Measurements from ENCODE around the gene IQCK. TPM values are rescaled to one million over a fixed set of nuclear protein-coding genes. Genes with fewer than 3 reads are reported as not detected.
A peak's percentile ranks its signal among the peaks of the same experiment; 100 is the strongest.
"Not testable (repeated sequence)": the region's sequence is repeated elsewhere in the genome, so short reads cannot be mapped to it uniquely, and the experiment has no call there.

Gene IQCK
- polyA plus RNA-seq, 4 donors: 1.1 to 12.6 (median 5.1) TPM

- Histone ChIP-seq H3K4me3 (ENCODE audit: low read depth in 1 of 3, low read length in 3 of 3) (no peak overlapping the region), H3K27ac (ENCODE audit: low read depth in 1 of 3, low read length in 2 of 3) (no peak overlapping the region), H3K9me3 (ENCODE audit: control insufficient read depth in 2 of 2, insufficient read depth in 1 of 2, low read depth in 1 of 2, low read length in 1 of 2) (no peaks in the 10 kb centered on the region), H3K36me3 (ENCODE audit: control insufficient read depth in 3 of 3, insufficient read depth in 2 of 3, low read depth in 1 of 3, low read length in 3 of 3) (peaks cover 0 to 6% (median 0%) of the 10 kb centered on the region in 3 donors), H3K27me3 (ENCODE audit: control insufficient read depth in 3 of 3, insufficient read depth in 3 of 3, low read length in 3 of 3) (no peaks in the 10 kb centered on the region), H3K4me1 (ENCODE audit: control insufficient read depth in 3 of 3, insufficient read depth in 2 of 3, low read depth in 1 of 3, low read length in 2 of 3) (peaks cover 0 to 5% (median 0%) of the 10 kb centered on the region in 3 donors)
- FAIRE-seq: no peak
- WGBS, 3 donors: 87 to 93% (median 89%) methylated on average over 6 of the region's 6 CpGs
- DNase-seq: no peak
Observed at GRCh38 chr16:19781226-19781625, 63.2 kb downstream of the IQCK start.

DNA sequence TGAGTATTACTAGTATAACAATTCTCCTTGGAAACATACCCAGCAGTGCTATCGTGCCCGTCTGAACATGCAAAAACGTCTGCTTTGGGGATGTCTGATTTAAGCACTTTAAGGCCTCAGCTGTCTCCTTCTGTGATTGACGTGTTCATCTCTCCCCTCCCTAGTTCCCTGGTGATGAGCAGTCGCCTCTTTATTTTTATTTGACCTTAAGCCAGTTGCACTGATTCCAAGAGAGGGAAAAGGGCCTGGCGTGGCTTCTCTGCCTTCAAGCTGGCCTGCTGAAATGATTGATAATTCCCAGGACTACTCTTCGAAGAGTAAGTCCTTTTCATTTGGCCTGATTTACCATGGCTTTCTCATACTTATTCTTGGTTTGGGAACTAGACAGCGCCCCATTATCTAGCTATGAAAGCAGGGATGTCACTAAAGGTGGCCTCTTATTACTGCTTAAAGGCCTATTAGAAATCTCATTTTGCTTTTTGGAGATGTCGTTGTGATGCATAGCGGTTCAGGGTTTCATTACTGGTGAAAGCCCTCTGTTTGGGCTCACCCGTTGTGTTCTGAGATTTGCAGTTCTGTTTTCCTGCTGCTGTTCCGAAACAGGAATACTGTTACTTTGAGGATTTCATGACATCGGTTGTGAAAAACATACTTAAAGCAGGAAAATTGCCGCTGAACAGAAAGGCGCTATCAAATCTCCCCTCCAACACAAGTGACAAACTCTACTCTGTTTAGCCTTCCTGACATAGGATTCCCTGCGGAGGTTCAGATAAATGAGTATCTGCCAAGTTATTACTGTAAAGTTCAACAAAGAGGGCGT, 65.5 kb downstream of the IQCK start:
- FAIRE-seq: no peak
- DNase-seq: no peak
- 71 to 90% (median 86%) methylated on average over 17 of the region's 17 CpGs for WGBS, 3 donors

GRCh38 chr16:19784183-19784736, 66.2 kb downstream of the IQCK start:
- Histone ChIP-seq H3K9me3 (ENCODE audit: control insufficient read depth in 2 of 2, insufficient read depth in 1 of 2, low read depth in 1 of 2, low read length in 1 of 2) (no peaks in the 10 kb centered on the region), H3K4me1 (ENCODE audit: control insufficient read depth in 3 of 3, insufficient read depth in 2 of 3, low read depth in 1 of 3, low read length in 2 of 3) (peaks cover 0 to 5% (median 0%) of the 10 kb centered on the region in 3 donors), H3K27ac (ENCODE audit: low read depth in 1 of 3, low read length in 2 of 3) (no peak overlapping the region), H3K27me3 (ENCODE audit: control insufficient read depth in 3 of 3, insufficient read depth in 3 of 3, low read length in 3 of 3) (no peaks in the 10 kb centered on the region), H3K36me3 (ENCODE audit: control insufficient read depth in 3 of 3, insufficient read depth in 2 of 3, low read depth in 1 of 3, low read length in 3 of 3) (no peaks in the 10 kb centered on the region), H3K4me3 (ENCODE audit: low read depth in 1 of 3, low read length in 3 of 3) (no peak overlapping the region)
- DNase-seq (no peak), FAIRE-seq (no peak)
- 66 to 95% (median 79%) methylated on average over 3 of the region's 3 CpGs for WGBS, 3 donors

More for the DNA sequence above, 65.5 kb downstream of the IQCK start:
- H3K27me3 ChIP-seq (ENCODE audit: control insufficient read depth in 3 of 3, insufficient read depth in 3 of 3, low read length in 3 of 3): no peaks in the 10 kb centered on the region
- H3K36me3 ChIP-seq (ENCODE audit: control insufficient read depth in 3 of 3, insufficient read depth in 2 of 3, low read depth in 1 of 3, low read length in 3 of 3): no peaks in the 10 kb centered on the region
- H3K9me3 ChIP-seq (ENCODE audit: control insufficient read depth in 2 of 2, insufficient read depth in 1 of 2, low read depth in 1 of 2, low read length in 1 of 2): no peaks in the 10 kb centered on the region
- H3K27ac ChIP-seq (ENCODE audit: low read depth in 1 of 3, low read length in 2 of 3): peak overlapping the region in 1 of 3 donors; percentile 49
- H3K4me1 ChIP-seq (ENCODE audit: control insufficient read depth in 3 of 3, insufficient read depth in 2 of 3, low read depth in 1 of 3, low read length in 2 of 3): peaks cover 0 to 5% (median 0%) of the 10 kb centered on the region in 3 donors
- no peak overlapping the region for H3K4me3 ChIP-seq (ENCODE audit: low read depth in 1 of 3, low read length in 3 of 3)

DNA sequence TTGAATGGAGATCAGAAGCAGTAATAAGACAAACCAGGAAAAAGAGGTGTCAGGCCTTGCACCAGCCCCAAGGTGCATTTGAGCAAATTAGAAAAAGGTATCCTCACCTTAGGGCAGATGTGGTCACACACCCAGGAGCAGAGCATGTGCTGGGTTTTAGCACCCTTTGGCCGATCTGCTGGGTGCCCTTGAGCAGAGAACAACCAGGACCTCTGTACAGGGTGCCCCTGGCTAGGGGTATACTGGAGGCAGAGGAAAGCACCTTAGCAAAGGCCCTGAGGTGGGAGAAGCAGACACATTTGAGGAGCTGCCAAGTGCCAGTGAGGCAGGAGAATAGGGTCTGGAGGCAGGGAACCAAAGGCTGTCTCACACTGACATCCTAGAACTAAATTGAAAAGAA, 67.0 kb downstream of the IQCK start:
- Histone ChIP-seq H3K9me3 (ENCODE audit: control insufficient read depth in 2 of 2, insufficient read depth in 1 of 2, low read depth in 1 of 2, low read length in 1 of 2) (no peaks in the 10 kb centered on the region), H3K4me1 (ENCODE audit: control insufficient read depth in 3 of 3, insufficient read depth in 2 of 3, low read depth in 1 of 3, low read length in 2 of 3) (peaks cover 0 to 5% (median 0%) of the 10 kb centered on the region in 3 donors), H3K27ac (ENCODE audit: low read depth in 1 of 3, low read length in 2 of 3) (no peak overlapping the region), H3K27me3 (ENCODE audit: control insufficient read depth in 3 of 3, insufficient read depth in 3 of 3, low read length in 3 of 3) (no peaks in the 10 kb centered on the region), H3K36me3 (ENCODE audit: control insufficient read depth in 3 of 3, insufficient read depth in 2 of 3, low read depth in 1 of 3, low read length in 3 of 3) (no peaks in the 10 kb centered on the region), H3K4me3 (ENCODE audit: low read depth in 1 of 3, low read length in 3 of 3) (no peak overlapping the region)
- DNase-seq (no peak), FAIRE-seq (no peak)
- WGBS, 3 donors: 86 to 94% (median 94%) methylated on average over 1 of the region's 1 CpG

DNA sequence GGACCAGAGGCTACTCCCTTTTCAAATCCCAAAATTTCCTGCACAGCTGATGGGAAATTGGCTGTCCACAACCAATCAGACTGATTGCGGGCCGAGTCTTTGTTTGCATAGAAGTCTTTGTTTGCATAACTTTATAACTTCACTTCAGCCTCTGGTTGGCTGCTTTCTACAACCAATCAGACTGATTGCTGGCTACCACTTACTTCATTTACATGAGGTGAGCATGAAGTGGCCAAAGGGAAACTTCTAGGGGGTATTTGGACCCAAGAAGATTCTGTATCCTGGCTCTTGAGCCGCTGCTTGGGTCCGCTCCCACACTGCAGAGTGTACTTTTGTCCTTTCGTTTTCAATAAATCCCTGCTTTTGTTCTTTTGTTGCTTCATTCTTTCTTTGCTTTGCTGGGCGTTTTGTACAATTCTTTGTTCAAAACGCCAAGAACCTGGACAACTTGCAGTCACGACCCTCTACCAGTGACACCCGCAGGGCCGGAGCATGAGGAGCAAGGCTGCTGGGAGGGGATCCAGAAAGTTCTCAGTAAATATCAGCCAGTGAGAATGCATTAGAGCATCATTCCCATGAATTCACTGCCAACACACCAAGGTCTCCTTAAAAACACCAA, 67.5 kb downstream of the IQCK start:
- no peaks in the 10 kb centered on the region for H3K27me3 ChIP-seq (ENCODE audit: control insufficient read depth in 3 of 3, insufficient read depth in 3 of 3, low read length in 3 of 3)
- H3K27ac ChIP-seq (ENCODE audit: low read depth in 1 of 3, low read length in 2 of 3): peak overlapping the region in 1 of 3 donors; percentile 11
- no peaks in the 10 kb centered on the region for H3K36me3 ChIP-seq (ENCODE audit: control insufficient read depth in 3 of 3, insufficient read depth in 2 of 3, low read depth in 1 of 3, low read length in 3 of 3)
- DNase-seq (peak; percentile 42 to 46), FAIRE-seq (no peak)
- no peaks in the 10 kb centered on the region for H3K9me3 ChIP-seq (ENCODE audit: control insufficient read depth in 2 of 2, insufficient read depth in 1 of 2, low read depth in 1 of 2, low read length in 1 of 2)
- no peak overlapping the region for H3K4me3 ChIP-seq (ENCODE audit: low read depth in 1 of 3, low read length in 3 of 3)
- peaks cover 0 to 5% (median 0%) of the 10 kb centered on the region in 3 donors for H3K4me1 ChIP-seq (ENCODE audit: control insufficient read depth in 3 of 3, insufficient read depth in 2 of 3, low read depth in 1 of 3, low read length in 2 of 3)
- WGBS, 3 donors: 14 to 45% (median 31%) methylated on average over 10 of the region's 10 CpGs

DNA sequence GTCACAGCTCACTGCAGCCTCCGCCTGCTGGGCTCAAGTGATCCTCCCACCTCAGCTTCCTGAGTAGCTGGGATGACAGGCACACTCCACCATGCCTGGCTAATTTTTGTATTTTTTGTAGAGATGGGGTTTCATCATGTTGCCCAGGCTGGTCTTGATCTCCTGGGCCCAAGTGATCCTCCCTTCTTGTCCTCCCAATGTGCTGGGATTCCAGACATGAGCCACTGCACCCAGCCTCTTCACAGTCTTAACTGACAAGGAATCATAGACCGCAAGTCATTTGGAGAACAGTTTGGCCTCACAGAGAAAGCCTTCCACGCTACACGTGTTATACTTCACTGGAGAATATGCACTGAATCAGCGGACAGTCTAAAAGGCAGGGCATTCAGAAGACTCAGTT, 83.3 kb downstream of the IQCK start:
- not testable (repeated sequence) for DNase-seq; H3K9me3 ChIP-seq (ENCODE audit: control insufficient read depth in 2 of 2, insufficient read depth in 1 of 2, low read depth in 1 of 2, low read length in 1 of 2); H3K27ac ChIP-seq (ENCODE audit: low read depth in 1 of 3, low read length in 2 of 3); FAIRE-seq; H3K36me3 ChIP-seq (ENCODE audit: control insufficient read depth in 3 of 3, insufficient read depth in 2 of 3, low read depth in 1 of 3, low read length in 3 of 3); H3K27me3 ChIP-seq (ENCODE audit: control insufficient read depth in 3 of 3, insufficient read depth in 3 of 3, low read length in 3 of 3); H3K4me1 ChIP-seq (ENCODE audit: control insufficient read depth in 3 of 3, insufficient read depth in 2 of 3, low read depth in 1 of 3, low read length in 2 of 3); H3K4me3 ChIP-seq (ENCODE audit: low read depth in 1 of 3, low read length in 3 of 3)
- no CpG with 5 or more reads among the region's 5 CpGs for WGBS, 3 donors

DNA sequence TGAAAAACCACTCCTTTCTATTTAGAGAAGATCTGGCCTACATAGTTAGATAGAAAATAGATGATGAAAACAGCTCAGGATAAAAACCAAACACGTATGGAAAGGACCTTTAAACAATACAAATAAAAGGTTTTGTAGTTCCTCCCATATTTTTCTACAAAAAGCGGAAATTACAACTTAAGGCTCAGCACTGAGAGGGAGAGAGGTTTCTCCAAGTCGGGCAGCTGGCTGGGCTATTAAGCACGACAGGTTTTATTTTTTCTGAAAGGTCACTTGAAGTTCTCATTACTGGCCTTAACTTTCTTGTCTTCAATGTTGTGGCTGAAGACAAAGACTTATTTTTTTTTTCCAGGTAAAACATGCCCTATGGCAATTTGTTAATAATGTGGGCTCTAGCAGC, 83.8 kb downstream of the IQCK start:
- not testable (repeated sequence) for H3K4me1 ChIP-seq (ENCODE audit: control insufficient read depth in 3 of 3, insufficient read depth in 2 of 3, low read depth in 1 of 3, low read length in 2 of 3); H3K27ac ChIP-seq (ENCODE audit: low read depth in 1 of 3, low read length in 2 of 3); H3K4me3 ChIP-seq (ENCODE audit: low read depth in 1 of 3, low read length in 3 of 3); H3K9me3 ChIP-seq (ENCODE audit: control insufficient read depth in 2 of 2, insufficient read depth in 1 of 2, low read depth in 1 of 2, low read length in 1 of 2); DNase-seq; FAIRE-seq; H3K36me3 ChIP-seq (ENCODE audit: control insufficient read depth in 3 of 3, insufficient read depth in 2 of 3, low read depth in 1 of 3, low read length in 3 of 3); H3K27me3 ChIP-seq (ENCODE audit: control insufficient read depth in 3 of 3, insufficient read depth in 3 of 3, low read length in 3 of 3)
- 63 to 81% (median 79%) methylated on average over 2 of the region's 4 CpGs for WGBS, 3 donors

GRCh38 chr16:19802612-19803011, 84.5 kb downstream of the IQCK start:
- Histone ChIP-seq H3K27ac (ENCODE audit: low read depth in 1 of 3, low read length in 2 of 3) (peak overlapping the region in 1 of 3 donors; percentile 4), H3K4me3 (ENCODE audit: low read depth in 1 of 3, low read length in 3 of 3) (no peak overlapping the region), H3K36me3 (ENCODE audit: control insufficient read depth in 3 of 3, insufficient read depth in 2 of 3, low read depth in 1 of 3, low read length in 3 of 3) (peaks cover 0 to 3% (median 0%) of the 10 kb centered on the region in 3 donors), H3K9me3 (ENCODE audit: control insufficient read depth in 2 of 2, insufficient read depth in 1 of 2, low read depth in 1 of 2, low read length in 1 of 2) (peaks cover 0 to 14% of the 10 kb centered on the region in 2 donors), H3K27me3 (ENCODE audit: control insufficient read depth in 3 of 3, insufficient read depth in 3 of 3, low read length in 3 of 3) (no peaks in the 10 kb centered on the region), H3K4me1 (ENCODE audit: control insufficient read depth in 3 of 3, insufficient read depth in 2 of 3, low read depth in 1 of 3, low read length in 2 of 3) (peaks cover 0 to 2% (median 0%) of the 10 kb centered on the region in 3 donors)
- no peak for FAIRE-seq
- 79 to 86% (median 84%) methylated on average over 8 of the region's 8 CpGs for WGBS, 3 donors
- DNase-seq: no peak

Measured in small intestine (tissue), 7 donors.